K562 (cell line): ENCODE results near the gene LAMA2. TPM values are rescaled to one million over a fixed set of nuclear protein-coding genes. Genes with fewer than 3 reads are reported as not detected.

Source experiments
- ATAC-seq: fragments of 200-7000 bp; cut with Tn5 transposase; 3 replicates; pipeline ENCODE4 v1.9.1; 2020; ENCODE audit warnings: moderate library complexity
- BruUV-seq: library from RNA; stranded (reverse); fragments of 400-500 nt; replicated peaks from 2 replicates; lab custom pipeline; 2021; lab: Mats Ljungman, UMichigan
- CTCF ChIA-PET: fragments of 300-600 bp; formaldehyde crosslinking; extraction: SDS; loops from one replicate; lab custom pipeline; 2021; ENCODE audit warnings: low intra/inter-chr PET ratio; lab: Yijun Ruan, JAX
- POLR2A ChIA-PET: fragments of 300-600, 350-650 bp; sonication (Branson Sonifier 250); formaldehyde crosslinking; extraction: SDS; loops from one replicate; lab custom pipeline; 2021; ENCODE audit warnings: antibody characterized with exemption, inconsistent platforms; lab: Yijun Ruan, JAX
- DNase-seq, 4 experiments: peaks; one replicate each; pipeline versions ENCODE4 v3.0.0 to v3.0.0-alpha.2; 2011 to 2018; ENCODE audit warnings: low spot score in 3 of 4, mixed read lengths in 3 of 4; ENCODE audit errors: extremely low read depth in 1 of 4
- FAIRE-seq: peaks from 2 replicates; lab custom pipeline; 2011; peaks lifted over from hg19 to GRCh38; lab: Jason Lieb, UNC
- H2AFZ ChIP-seq: 2 replicates; pipeline ENCODE4 v1.6.0; 2011; ENCODE audit warnings: low read depth, low read length, control low read depth, inconsistent platforms
- H3K27ac ChIP-seq: fragments of 200-600 bp; 3 replicates; pipeline ENCODE4 v1.8.0; 2011; ENCODE audit warnings: low read depth, mild to moderate bottlenecking, control low read depth, inconsistent platforms, low read length, moderate library complexity, mixed read lengths; ENCODE audit errors: extremely low read depth
- H3K27me3 ChIP-seq, 2 experiments: fragments of 300-600 bp in 1 of 2; 2 replicates in 1 of 2; 3 replicates in 1 of 2; pipeline versions ENCODE4 v1.6.0 to v1.8.0; 2011; ENCODE audit warnings: inconsistent platforms in 2 of 2, low read length in 2 of 2, mild to moderate bottlenecking in 1 of 2, mixed read lengths in 1 of 2, moderate library complexity in 1 of 2; ENCODE audit not compliant: control insufficient read depth in 2 of 2, insufficient read depth in 2 of 2
- H3K36me3 ChIP-seq: fragments of 300-600 bp; 3 replicates; pipeline ENCODE4 v1.8.0; 2011; ENCODE audit warnings: mild to moderate bottlenecking, low read length, inconsistent platforms; ENCODE audit not compliant: control insufficient read depth, insufficient read depth
- H3K4me1 ChIP-seq, 2 experiments: fragments of 200-600 bp in 1 of 2; replicated peaks in 1 of 2; 2 replicates in 1 of 2; 3 replicates in 1 of 2; pipeline versions ENCODE4 v1.5.1 to v1.8.0; 2011; ENCODE audit warnings: inconsistent platforms in 2 of 2, low read length in 2 of 2, mild to moderate bottlenecking in 1 of 2, mixed read lengths in 1 of 2, moderate library complexity in 1 of 2; ENCODE audit not compliant: control insufficient read depth in 2 of 2, insufficient read depth in 2 of 2
- H3K4me2 ChIP-seq: 2 replicates; pipeline ENCODE4 v1.6.1; 2011; ENCODE audit warnings: low read length, control low read depth, inconsistent platforms, mixed read lengths; ENCODE audit not compliant: insufficient read depth
- H3K4me3 ChIP-seq: fragments of 200-600 bp; sonication (generic), shearing (Covaris generic); 2 replicates; pipeline ENCODE4 v1.5.1; 2016; ENCODE audit warnings: control low read depth, inconsistent platforms
- H3K79me2 ChIP-seq: fragments of 200-600 bp; 3 replicates; pipeline ENCODE4 v1.8.0; 2011; ENCODE audit warnings: low read length, inconsistent platforms; ENCODE audit not compliant: control insufficient read depth, insufficient read depth
- H3K9ac ChIP-seq, 2 experiments: 2 replicates each; pipeline versions ENCODE4 v1.6.0 to v1.6.1; 2011; ENCODE audit warnings: low read depth in 2 of 2, low read length in 2 of 2, control low read depth in 1 of 2, inconsistent platforms in 1 of 2, mild to moderate bottlenecking in 1 of 2, mixed read lengths in 1 of 2; ENCODE audit not compliant: insufficient read depth in 1 of 2
- H3K9me1 ChIP-seq: one replicate; pipeline ENCODE4 v1.6.0; 2011; ENCODE audit warnings: inconsistent platforms, mild to moderate bottlenecking, low read length, moderate library complexity; ENCODE audit not compliant: control insufficient read depth, insufficient read depth
- H3K9me3 ChIP-seq: replicated peaks from 2 replicates; pipeline ENCODE4 v1.5.1; 2011; ENCODE audit warnings: low read depth, low read length, inconsistent platforms; ENCODE audit not compliant: control insufficient read depth, insufficient read depth
- H4K20me1 ChIP-seq: replicated peaks from 2 replicates; pipeline ENCODE4 v1.6.1; 2011; ENCODE audit warnings: low read length, inconsistent platforms, mixed read lengths; ENCODE audit not compliant: control insufficient read depth, insufficient read depth
- ADNP ChIP-seq: fragments of 200-800 bp; sonication (Bioruptor generic); IDR thresholded peaks from 2 replicates; pipeline ENCODE4 v1.6.1; 2016; ENCODE audit warnings: missing genetic modification characterization, missing compliant biosample characterization
- BMI1 ChIP-seq: fragments of 150-350 bp; IDR thresholded peaks from 2 replicates; pipeline ENCODE4 v1.6.1; 2014; ENCODE audit warnings: low read length
- CBX1 ChIP-seq: sonication (generic); IDR thresholded peaks from 2 replicates; pipeline ENCODE4 v1.6.1; 2016; ENCODE audit warnings: antibody characterized with exemption, low read depth, mild to moderate bottlenecking
- KLF13 ChIP-seq: fragments of 450-650 bp; IDR thresholded peaks from 2 replicates; pipeline ENCODE4 v1.6.1; 2016; ENCODE audit warnings: missing genetic modification characterization, low read depth, mild to moderate bottlenecking, missing compliant biosample characterization, moderate library complexity, borderline replicate concordance
- L3MBTL2 ChIP-seq: fragments of 450-650 bp; IDR thresholded peaks from 2 replicates; pipeline ENCODE4 v1.6.1; 2016; ENCODE audit warnings: mild to moderate bottlenecking, moderate library complexity
- MNT ChIP-seq, 2 experiments: fragments of 450-650 bp; conservative IDR thresholded peaks; 2 replicates each; pipeline ENCODE4 v1.6.1; 2017; ENCODE audit warnings: mild to moderate bottlenecking in 2 of 2, moderate library complexity in 2 of 2
- NELFE ChIP-seq: IDR thresholded peaks from 2 replicates; pipeline ENCODE4 v1.6.1; 2011; ENCODE audit warnings: mild to moderate bottlenecking; ENCODE audit not compliant: insufficient read depth, insufficient read length
- RHOXF2B ChIP-seq: fragments of 250-450 bp; sonication (Bioruptor Pico); conservative IDR thresholded peaks from 2 replicates; pipeline ENCODE4 v1.5.1; 2021
- ZBTB12 ChIP-seq: fragments of 250-450 bp; sonication (Bioruptor Pico); IDR thresholded peaks from 2 replicates; pipeline ENCODE4 v1.4.0; 2020
- ZNF695 ChIP-seq: fragments of 450-650 bp; formaldehyde crosslinking; IDR thresholded peaks from 2 replicates; pipeline ENCODE4 v1.4.0; 2020; ENCODE audit warnings: mild to moderate bottlenecking, moderate library complexity
- WGBS: fragments of 100-300 bp; shearing (Covaris generic); methylation state at CpG from one replicate; pipeline ENCODE4 v1.1.6; 2016; ENCODE audit warnings: low coverage, mixed read lengths; ENCODE audit not compliant: insufficient coverage; ENCODE audit errors: missing lambda C conversion rate; 5-methylcytosine and 5-hydroxymethylcytosine counted together
- in situ Hi-C: fragments of 300-500 bp; cut with MboI; formaldehyde crosslinking; loops from 4 replicates; pipeline ENCODE4 v1.15.0; 2018; ENCODE audit warnings: inconsistent platforms, mixed read lengths
- intact Hi-C: fragments of 100-400 bp; cut with micrococcal nuclease; formaldehyde crosslinking; loops from 2 replicates; pipeline ENCODE4 v1.14.2; 2022
- polyA plus RNA-seq, 8 experiments: library from polyadenylated mRNA; depleted of rRNA in 4 of 8; stranded (reverse) in 5 of 8; unstranded in 3 of 8; fragments of >200 nt; fragmentation: Nextera tagmentation in 2 of 8; fragmentation: Illumina TruSeq in 1 of 8; extraction: Ambion mirVana in 2 of 8; extraction: Trizol in 1 of 8; gene quantifications; 2 replicates each; pipeline versions ENCODE4 v1.2.1 to v1.2.3, GENCODE V29; 2011 to 2014; ENCODE audit warnings: inconsistent platforms in 1 of 8, missing spikeins in 1 of 8
- total RNA-seq, 7 experiments: library from RNA; depleted of rRNA in 6 of 7; stranded (reverse); fragments of >200 nt in 6 of 7; fragmentation: Illumina TruSeq in 2 of 7; extraction: Trizol in 2 of 7; gene quantifications; 2 replicates each; pipeline versions ENCODE4 v1.2.1 to v1.2.3, GENCODE V29; 2011 to 2021; ENCODE audit warnings: low replicate concordance in 1 of 7

LAMA2 gene
- total and polyA plus RNA-seq, 9 of the 15 experiments (the other 6 are each of a cell fraction or from before 2014, with no cell fraction given), result 0.04 to 1.5 (median 0.36) TPM

- H2AFZ ChIP-seq, result no peak overlapping the region
- WGBS, result 12% methylated on average over 4 of the region's 4 CpGs
- DNase-seq (no peak), FAIRE-seq (no peak), ATAC-seq (no peak)
- no peaks in the 10 kb centered on the region; the same call in 1 of the 2 replicates for H3K9me3 ChIP-seq
- H3K36me3 ChIP-seq, result no peaks in the 10 kb centered on the region
- H3K79me2 ChIP-seq, result no peaks in the 10 kb centered on the region
- no peaks in the 10 kb centered on the region for H3K9me1 ChIP-seq
- 0 out of 5 replicates have a peak, but pooled peaks cover 0 to 2% of the 10 kb centered on the region in 2 experiments for H3K27me3 ChIP-seq
- in situ Hi-C loops, result no loop called here
- POLR2A ChIA-PET, result no interaction called here
- H3K4me2 ChIP-seq, result no peak overlapping the region
- H3K4me1 ChIP-seq, result no peaks in the 10 kb centered on the region; a peak in 1 of 5 replicates
- intact Hi-C loops, result no loop called here
- no peak overlapping the region for H3K4me3 ChIP-seq
- no peaks in the 10 kb centered on the region for H4K20me1 ChIP-seq
- TF ChIP-seq NELFE, result no peak
- TF ChIP-seq BMI1, result no peak
- no peak for TF ChIP-seq RHOXF2B (CRISPR knock-in tag)
- TF ChIP-seq ADNP (tag), result no peak
- TF ChIP-seq MNT (conservative IDR thresholded peaks at IDR 0.05), result no peak
- TF ChIP-seq ZBTB12, result no peak
- no peak for TF ChIP-seq L3MBTL2
- no peak for TF ChIP-seq KLF13 (tag)
- no peak for TF ChIP-seq CBX1
- TF ChIP-seq ZNF695, result no peak
- no TSS peak for BruUV-seq
- no peak overlapping the region for H3K27ac ChIP-seq
- H3K9ac ChIP-seq, result no peak overlapping the region
- CTCF ChIA-PET, result no interaction called here
These were observed 640.9 kb downstream of the LAMA2 start for GRCh38 chr6:129523816-129524215.
